GM15510 (cell line): ENCODE measurements around the gene GALNT16.

Experiments used
- POLR2A ChIP-seq: IDR thresholded peaks from 3 replicates; pipeline ENCODE4 v1.6.1; 2011; ENCODE audit warnings: borderline replicate concordance; ENCODE audit not compliant: insufficient read length; ENCODE audit errors: extremely low read depth

GALNT16 gene

DNA sequence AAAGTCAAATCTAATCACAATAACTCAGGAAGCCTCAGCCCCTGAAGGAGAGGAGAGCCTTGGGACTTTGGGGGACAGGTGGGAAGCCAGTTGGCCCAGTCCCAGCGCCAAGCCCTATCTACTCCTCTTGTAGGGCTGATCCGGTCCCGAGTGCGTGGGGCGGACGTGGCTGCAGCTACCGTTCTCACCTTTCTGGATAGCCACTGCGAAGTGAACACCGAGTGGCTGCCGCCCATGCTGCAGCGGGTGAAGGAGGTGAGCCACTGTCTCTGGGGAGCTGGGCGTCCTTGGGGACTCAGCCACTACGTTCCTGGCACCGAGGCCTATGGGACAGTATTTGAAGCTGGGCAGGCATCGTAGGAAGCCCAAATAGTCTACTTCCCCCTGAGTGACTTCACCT, 68.4 kb downstream of the GALNT16 start:
- no peak for TF ChIP-seq POLR2A

GRCh38 chr14:69328765-69329164, 68.8 kb downstream of the GALNT16 start:
- no peak for TF ChIP-seq POLR2A

GRCh38 chr14:69331206-69331605, 71.2 kb downstream of the GALNT16 start:
- TF ChIP-seq POLR2A: no peak

- no peak for TF ChIP-seq POLR2A
Measured at GRCh38 chr14:69332782-69333395, 72.9 kb downstream of the GALNT16 start.

DNA sequence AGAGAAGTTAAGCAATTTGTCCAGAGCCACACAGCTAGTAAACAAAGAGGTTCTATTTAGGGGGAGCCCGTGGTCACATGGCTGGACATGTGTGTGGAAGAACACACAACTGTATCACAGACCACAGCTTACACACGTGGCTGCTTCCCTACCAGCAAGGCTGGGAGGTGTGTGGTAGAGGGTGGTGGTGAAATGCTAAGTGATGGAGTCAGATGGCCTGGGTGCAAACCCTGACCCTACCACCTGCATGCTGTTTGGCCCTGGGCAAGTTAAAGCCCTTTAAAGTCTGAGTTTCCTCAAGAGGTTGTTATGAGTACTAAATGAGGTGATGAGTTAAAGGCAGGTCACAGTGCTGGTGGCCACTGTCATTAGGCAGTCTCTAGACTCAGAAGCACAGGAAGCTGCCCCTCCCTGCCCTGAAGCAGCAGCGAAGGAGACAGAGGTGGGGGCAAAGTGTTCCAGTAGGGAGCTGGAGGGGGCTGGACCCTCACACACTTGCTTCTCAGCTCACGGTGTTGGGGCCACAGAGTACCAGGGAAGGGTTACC, 73.9 kb downstream of the GALNT16 start:
- TF ChIP-seq POLR2A: no peak

DNA sequence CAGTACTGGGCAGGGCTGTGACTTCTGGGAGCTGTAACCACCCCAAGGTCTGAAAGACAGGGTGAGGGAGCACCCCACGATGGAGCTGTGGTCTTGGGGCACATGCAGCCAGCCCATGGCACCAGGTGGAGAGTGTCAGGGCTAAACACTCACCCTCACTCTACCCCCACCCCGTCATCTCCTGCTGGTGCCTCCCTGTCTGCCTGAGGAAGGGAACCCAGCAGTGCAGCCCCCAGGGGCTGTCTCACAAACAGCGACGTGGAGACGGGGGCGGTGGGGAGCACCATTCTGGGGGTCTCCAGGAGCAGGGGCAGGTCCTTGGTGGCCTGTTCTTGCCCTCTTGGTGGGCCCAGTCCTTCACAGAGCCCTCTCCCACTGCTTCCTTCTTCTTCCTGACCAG, 74.6 kb downstream of the GALNT16 start:
- TF ChIP-seq POLR2A: no peak

DNA sequence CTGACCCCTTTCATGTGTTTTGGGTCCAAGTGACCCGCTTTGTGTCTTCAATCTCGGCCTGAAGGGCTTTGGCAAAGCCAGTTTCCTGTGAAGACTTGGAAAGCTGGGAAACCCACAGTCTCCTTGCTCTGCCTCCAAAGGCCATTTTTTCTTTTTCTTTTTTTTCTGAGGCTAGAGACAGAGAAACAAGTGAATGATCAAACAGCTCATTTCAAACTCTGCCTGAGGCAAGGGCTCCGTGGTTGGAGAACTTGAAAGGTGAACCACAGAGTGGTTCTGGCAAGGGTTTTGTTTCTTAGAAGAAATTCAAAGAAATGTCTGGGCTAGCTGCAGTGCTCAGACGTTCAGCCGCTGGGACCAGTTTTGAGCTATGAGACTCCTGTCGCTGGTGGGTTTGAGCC, 75.4 kb downstream of the GALNT16 start:
- TF ChIP-seq POLR2A: no peak

- no peak for TF ChIP-seq POLR2A
Measured at GRCh38 chr14:69337984-69338383, 78.0 kb downstream of the GALNT16 start.

DNA sequence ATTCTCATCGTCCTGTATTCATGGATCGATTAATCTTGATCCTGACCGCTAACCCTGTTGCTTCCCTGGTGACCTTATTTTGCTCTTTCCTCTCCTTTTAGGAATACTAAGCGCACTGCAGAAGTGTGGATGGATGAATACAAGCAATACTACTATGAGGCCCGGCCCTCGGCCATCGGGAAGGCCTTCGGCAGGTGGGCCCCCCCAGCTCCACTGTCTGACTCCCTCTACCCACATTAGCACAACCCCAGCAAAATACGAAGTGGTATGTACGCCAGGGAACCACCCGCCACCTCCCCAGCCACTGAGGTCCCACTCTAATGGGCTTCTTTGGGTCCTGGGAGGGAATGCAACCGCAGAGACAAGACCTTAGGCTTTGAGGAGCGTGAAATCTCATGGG, 79.5 kb downstream of the GALNT16 start:
- TF ChIP-seq POLR2A: no peak

- no peak for TF ChIP-seq POLR2A
Measured at GRCh38 chr14:69342928-69343525, 83.1 kb downstream of the GALNT16 start.

DNA sequence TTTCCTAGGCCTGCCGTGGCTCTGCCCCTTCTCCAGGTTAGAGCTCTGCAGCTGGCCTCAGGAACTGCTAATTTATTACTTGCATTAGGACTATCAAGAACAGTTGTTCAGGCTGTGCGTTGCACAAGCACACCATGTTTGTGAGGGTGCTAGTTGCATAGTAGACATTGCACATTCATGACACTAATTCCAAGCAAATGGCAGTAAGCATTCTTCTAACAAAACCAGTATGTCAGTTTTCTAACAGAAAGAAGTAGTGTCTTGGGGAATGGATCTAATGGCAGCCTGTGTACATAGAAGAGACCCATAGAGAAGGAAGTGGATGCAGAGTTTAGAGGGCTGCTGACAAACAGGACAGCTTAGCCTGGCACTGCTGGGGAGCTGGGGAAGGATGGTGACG, 84.2 kb downstream of the GALNT16 start:
- no peak for TF ChIP-seq POLR2A

DNA sequence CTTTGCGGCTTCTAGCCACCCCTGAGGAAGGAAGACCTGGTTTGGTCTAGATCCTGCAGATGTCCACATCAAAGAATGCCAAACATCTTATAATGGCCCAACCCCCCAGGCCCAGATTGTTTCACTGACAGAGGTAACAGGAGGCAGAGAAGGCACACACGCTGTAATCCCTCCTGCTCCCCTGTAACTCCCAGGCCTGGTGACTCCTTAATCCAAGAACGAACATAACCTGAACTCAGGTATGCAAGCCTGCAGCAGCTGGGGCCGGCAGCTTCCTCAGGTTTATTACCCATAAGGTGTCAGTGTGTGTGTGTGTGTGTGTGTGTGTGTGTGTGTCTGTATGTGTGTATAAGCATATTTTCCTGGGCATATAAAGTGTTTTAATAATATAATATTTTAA, 85.4 kb downstream of the GALNT16 start:
- no peak for TF ChIP-seq POLR2A

DNA sequence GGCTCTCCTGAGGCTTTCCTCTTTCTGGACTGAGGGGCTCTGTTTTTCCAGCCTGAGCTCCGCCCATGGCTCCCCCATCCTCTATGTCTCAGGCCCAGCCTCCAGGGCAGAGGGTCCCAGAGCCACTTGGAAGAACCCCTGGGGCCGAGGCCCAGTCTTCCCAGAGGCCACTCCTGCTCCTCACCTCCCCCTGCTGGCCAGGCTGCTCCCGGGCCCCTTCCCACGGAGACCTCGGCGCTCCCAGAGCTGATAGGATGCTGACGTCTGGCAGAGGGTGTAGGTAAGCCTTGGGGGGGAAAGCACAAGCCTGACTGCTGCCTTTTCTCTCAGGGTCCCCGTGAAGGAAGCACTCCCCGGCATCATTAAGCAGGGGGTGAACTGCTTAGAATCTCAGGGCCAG, 86.8 kb downstream of the GALNT16 start:
- no peak for TF ChIP-seq POLR2A

GRCh38 chr14:69349091-69349777, 89.3 kb downstream of the GALNT16 start:
- no peak for TF ChIP-seq POLR2A

- TF ChIP-seq POLR2A: no peak
Measured at GRCh38 chr14:69350892-69351291, 90.9 kb downstream of the GALNT16 start.

DNA sequence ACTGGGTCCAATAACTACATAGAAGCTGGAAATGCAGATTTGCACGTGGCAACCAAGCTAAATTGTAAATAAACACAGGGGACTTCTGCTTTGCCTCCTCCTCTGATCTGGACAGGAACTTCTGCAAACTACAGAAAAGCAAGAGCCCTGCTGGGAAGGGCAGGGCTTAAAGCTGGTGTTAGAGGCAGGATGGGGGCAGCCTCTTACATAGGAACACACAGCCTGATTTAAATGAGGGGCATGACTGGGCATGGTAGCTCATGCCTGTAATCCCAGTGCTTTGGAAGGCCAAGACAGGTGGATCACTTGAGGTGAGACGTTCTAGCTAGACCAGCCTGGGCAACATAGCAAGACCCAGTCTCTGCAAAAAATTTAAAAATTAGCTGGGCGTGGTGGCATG, 91.4 kb downstream of the GALNT16 start:
- no peak for TF ChIP-seq POLR2A
